Adrenal gland (tissue), 12 donors: ENCODE data around the gene ZBTB49. TPM values are rescaled to one million over a fixed set of nuclear protein-coding genes. Genes with fewer than 3 reads are reported as not detected.

Experiments
- DNase-seq, 7 donors: peaks; one replicate each; pipeline ENCODE4 v3.0.0-alpha.2; 2019 to 2020
- H3K27ac ChIP-seq, 5 donors: fragments of 200-600 bp; sonication (generic) in 4 of 5; 1 replicate in 3 of 5; 2 replicates in 2 of 5; pipeline versions ENCODE4 v1.5.1 to v1.8.0; 2016 to 2020; ENCODE audit warnings: mild to moderate bottlenecking in 1 of 5
- H3K27me3 ChIP-seq: fragments of 200-600 bp; 2 replicates; pipeline ENCODE4 v1.8.0; 2021
- H3K36me3 ChIP-seq, 2 donors: fragments of 200-600 bp; replicated peaks in 1 of 2; 1 replicate in 1 of 2; 2 replicates in 1 of 2; pipeline versions ENCODE4 v1.5.1 to v1.8.0; 2018 to 2022
- H3K4me1 ChIP-seq, 2 donors: fragments of 200-600 bp; replicated peaks in 1 of 2; 1 replicate in 1 of 2; 2 replicates in 1 of 2; pipeline versions ENCODE4 v1.5.1 to v1.8.0; 2018 to 2021
- H3K4me3 ChIP-seq, 4 donors: fragments of 200-600 bp; sonication (generic) in 3 of 4; one replicate each; pipeline ENCODE4 v1.5.1; 2016 to 2018
- H3K9me3 ChIP-seq, 3 donors: fragments of 200-600 bp; sonication (generic) in 1 of 3; replicated peaks in 1 of 3; 1 replicate in 2 of 3; 2 replicates in 1 of 3; pipeline versions ENCODE4 v1.5.1 to v1.8.0; 2016 to 2021
- CTCF ChIP-seq, 6 experiments: fragments of 450-650 bp in 4 of 6; fragments of 200-600 bp in 2 of 6; sonication (generic) in 1 of 6; IDR thresholded peaks; 1 replicate in 5 of 6; 2 replicates in 1 of 6; pipeline versions ENCODE4 v1.5.1 to v1.8.0; 2016 to 2021; ENCODE audit warnings: antibody characterized with exemption in 6 of 6, mild to moderate bottlenecking in 2 of 6, moderate library complexity in 1 of 6
- POLR2A ChIP-seq, 2 donors: fragments of 450-650 bp; IDR thresholded peaks; one replicate each; pipeline ENCODE4 v1.6.1; 2017; ENCODE audit warnings: antibody characterized with exemption in 2 of 2, mild to moderate bottlenecking in 2 of 2, moderate library complexity in 1 of 2
- WGBS, 4 donors: extraction: QIAGEN DNeasy Blood & Tissue Kit in 2 of 4; methylation state at CpG; one replicate each; pipeline versions ENCODE4 v1.1.5 to v1.1.7; 2013 to 2017; 5-methylcytosine and 5-hydroxymethylcytosine counted together
- intact Hi-C, 2 donors: fragments of 100-400 bp; cut with DNase I; formaldehyde crosslinking; loops; one replicate each; pipeline versions ENCODE4 v1.14.1 to v1.15.0; 2022 to 2023
- polyA plus RNA-seq, 3 donors: library from polyadenylated mRNA; stranded (reverse); fragments of 200-250 nt in 2 of 3; fragments of 350-450 nt in 1 of 3; fragmentation: Illumina TruSeq in 1 of 3; extraction: RNeasy Lipid Tissue Mini Kit (QIAGEN cat#74804) in 1 of 3; gene quantifications; one replicate each; pipeline ENCODE4 v1.2.3, GENCODE V29; 2013 to 2014
- total RNA-seq, 9 donors: library from RNA; depleted of rRNA in 4 of 9; stranded (reverse); fragments of >200 nt in 4 of 9; fragments of 120-200 nt in 1 of 9; fragmentation: NEBNext Ultra II Directional in 1 of 9; extraction: Animal tissue kit (Norgen Biotek cat#: 25700) in 1 of 9; gene quantifications; one replicate each; pipeline versions ENCODE4 v1.1.0 to v1.2.4, GENCODE V29; 2013 to 2023
- donor health status: healthy with polysubstance abuse.
- donor health status: Bipolar disorder and iron deficiency.
- donor health status: DM: yes; HTN: yes; CAD: no.
- donor health status: DM: no; HTN: no; CAD: no.
- donor health status: DM: no; HTN: no; CAD: no.
- donor health status: DM: yes; HTN: yes; CAD: no.

Gene ZBTB49
- total and polyA plus RNA-seq, 12 donors, result 3.3 to 7.2 (median 4.7) TPM

GRCh38 chr4:4320528-4320927 is 30.5 kb downstream of the ZBTB49 start:
- Histone ChIP-seq H3K36me3 (peaks cover 0 to 41% of the 10 kb centered on the region in 2 donors), H3K27ac (no peak overlapping the region), H3K27me3 (no peaks in the 10 kb centered on the region), H3K4me1 (no peaks in the 10 kb centered on the region), H3K9me3 (no peaks in the 10 kb centered on the region), H3K4me3 (no peak overlapping the region)
- DNase-seq, result peak in 1 of 7 donors; percentile 1
- no peak for TF ChIP-seq POLR2A (IDR thresholded peaks at IDR 0.05)
- no peak for TF ChIP-seq CTCF (IDR thresholded peaks at IDR 0.05)
- intact Hi-C loops, result no loop called here
- WGBS, 4 donors, result 94 to 98% (median 96%) methylated on average over 12 to 15 of the region's 15 CpGs

- WGBS, 4 donors, result 94 to 95% (median 94%) methylated on average over 25 to 26 of the region's 26 CpGs
Observed at GRCh38 chr4:4320951-4321714, 31.1 kb downstream of the ZBTB49 start.

DNA sequence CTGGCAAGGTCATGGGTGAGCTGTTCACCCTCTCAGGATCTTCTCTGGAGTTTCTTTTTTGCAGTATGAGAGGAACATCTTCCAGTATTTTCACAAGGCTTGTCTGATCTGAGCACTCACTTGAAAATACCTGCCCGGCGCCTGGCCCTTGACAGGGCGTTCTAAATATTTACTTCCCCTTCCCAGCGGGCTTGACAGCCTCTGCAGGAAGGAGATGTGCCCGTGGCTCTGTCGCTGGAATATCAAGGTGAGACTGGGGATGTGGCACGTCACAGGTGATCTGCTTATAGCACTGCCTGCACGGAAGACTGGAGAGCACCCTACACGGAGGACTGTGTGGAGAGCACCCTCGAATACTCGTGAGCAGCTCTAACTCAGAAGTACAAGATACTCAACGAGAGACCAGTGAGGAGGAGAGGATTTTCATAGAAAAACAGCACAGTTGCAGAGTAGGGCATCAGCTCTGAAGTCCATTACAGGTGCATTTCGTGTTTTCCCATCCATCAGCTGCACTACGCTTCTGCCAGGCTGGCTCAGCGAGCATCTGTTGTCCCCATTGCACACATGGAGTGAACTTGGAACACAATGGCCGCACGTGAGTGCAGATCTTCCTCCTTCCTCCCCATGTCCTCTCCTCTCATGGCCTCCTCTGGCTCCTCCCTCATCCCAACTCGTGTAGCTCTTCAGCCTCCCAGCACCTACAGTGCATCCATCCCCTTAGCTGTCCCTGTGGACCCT is 32.1 kb downstream of the ZBTB49 start:
- Histone ChIP-seq H3K27ac (no peak overlapping the region), H3K4me1 (no peaks in the 10 kb centered on the region), H3K27me3 (no peaks in the 10 kb centered on the region), H3K9me3 (no peaks in the 10 kb centered on the region), H3K36me3 (peaks cover 0 to 30% of the 10 kb centered on the region in 2 donors), H3K4me3 (no peak overlapping the region)
- 87 to 93% (median 90%) methylated on average over 16 to 18 of the region's 18 CpGs for WGBS, 4 donors
- DNase-seq, result peak in 1 of 7 donors; percentile 11
- intact Hi-C loops, result no loop called here
- no peak for TF ChIP-seq CTCF (IDR thresholded peaks at IDR 0.05)
- no peak for TF ChIP-seq POLR2A (IDR thresholded peaks at IDR 0.05)

More at GRCh38 chr4:4320951-4321714, 31.1 kb downstream of the ZBTB49 start:
- TF ChIP-seq POLR2A (IDR thresholded peaks at IDR 0.05) (no peak), CTCF (IDR thresholded peaks at IDR 0.05) (no peak)
- Histone ChIP-seq H3K4me1 (no peaks in the 10 kb centered on the region), H3K4me3 (no peak overlapping the region), H3K27me3 (no peaks in the 10 kb centered on the region), H3K36me3 (peaks cover 0 to 35% of the 10 kb centered on the region in 2 donors), H3K9me3 (no peaks in the 10 kb centered on the region), H3K27ac (no peak overlapping the region)
- intact Hi-C loops, result no loop called here
- DNase-seq, result peak in 1 of 7 donors; percentile 4

DNA sequence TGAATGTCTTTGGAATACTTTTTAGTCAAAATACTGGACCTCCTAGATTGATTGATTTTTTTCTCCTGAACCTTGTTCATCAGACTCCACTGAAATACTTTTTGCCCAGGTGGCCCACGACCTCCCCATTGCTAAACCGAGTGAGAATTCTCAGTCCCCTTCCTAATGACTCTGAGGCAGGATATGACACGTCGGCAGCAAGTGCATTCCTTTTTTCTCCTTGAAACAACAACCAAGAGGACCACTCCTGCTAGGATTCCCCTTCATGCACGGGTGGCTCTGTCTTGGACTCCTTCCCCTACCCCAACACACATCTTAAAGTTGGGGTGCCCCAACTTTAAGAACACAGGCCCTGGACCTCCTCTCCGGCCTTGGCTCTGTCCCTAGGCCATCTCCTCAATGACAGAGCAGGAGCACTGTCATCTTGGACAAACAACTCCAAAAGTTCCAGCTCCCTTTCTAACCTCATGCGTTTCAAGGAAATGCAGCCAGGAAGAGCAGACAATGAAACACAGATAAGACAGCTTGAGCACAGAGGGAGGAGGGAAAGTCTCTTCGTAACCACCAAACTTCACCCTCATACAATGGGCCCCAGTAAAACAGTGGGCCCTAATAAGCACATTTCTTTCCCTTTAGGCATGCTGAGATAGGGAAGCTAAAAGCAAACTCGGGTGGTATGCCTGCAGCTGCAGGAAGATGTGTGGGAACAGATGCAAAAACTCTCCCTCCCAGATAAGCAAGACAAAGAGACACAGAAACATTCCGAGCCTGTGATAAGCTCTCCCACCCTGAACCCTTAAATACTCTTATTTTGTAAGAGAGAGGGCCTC is 33.9 kb downstream of the ZBTB49 start:
- TF ChIP-seq CTCF (IDR thresholded peaks at IDR 0.05), result no peak
- TF ChIP-seq POLR2A (IDR thresholded peaks at IDR 0.05), result no peak
- DNase-seq, result peak in 1 of 7 donors; percentile 10
- Histone ChIP-seq H3K36me3 (peaks cover 0 to 26% of the 10 kb centered on the region in 2 donors), H3K4me1 (no peaks in the 10 kb centered on the region), H3K9me3 (no peaks in the 10 kb centered on the region), H3K27ac (peak overlapping the region in 2 of 5 donors; percentile 62 to 73), H3K27me3 (no peaks in the 10 kb centered on the region), H3K4me3 (no peak overlapping the region)
- intact Hi-C loops, result no loop called here
- 38 to 56% (median 54%) methylated on average over 10 of the region's 10 CpGs for WGBS, 4 donors
